HFFc6 (cell line): ENCODE measurements around the gene FLNB. TPM values are rescaled to one million over a fixed set of nuclear protein-coding genes. Genes with fewer than 3 reads are reported as not detected.

ENCODE experiments used
- DNase-seq: peaks from one replicate; pipeline ENCODE4 v3.0.0-alpha.2; 2018
- H3K27ac Mint-ChIP-seq: 2 replicates; pipeline ENCODE4 v1.8.0; 2020; ENCODE audit warnings: mild to moderate bottlenecking, mixed read lengths
- H3K27me3 Mint-ChIP-seq: 2 replicates; pipeline ENCODE4 v1.8.0; 2021; ENCODE audit warnings: mild to moderate bottlenecking, moderate library complexity, mixed read lengths; ENCODE audit not compliant: insufficient read depth
- H3K36me3 Mint-ChIP-seq: 2 replicates; pipeline ENCODE4 v1.8.0; 2021; ENCODE audit warnings: low read depth, mixed read lengths
- H3K4me1 Mint-ChIP-seq: 2 replicates; pipeline ENCODE4 v1.8.0; 2020; ENCODE audit warnings: low read depth, mixed read lengths
- H3K4me3 Mint-ChIP-seq: 2 replicates; pipeline ENCODE4 v1.8.0; 2020; ENCODE audit warnings: mild to moderate bottlenecking, moderate library complexity, mixed read lengths
- H3K9me3 Mint-ChIP-seq: 2 replicates; pipeline ENCODE4 v1.8.0; 2020; ENCODE audit warnings: mild to moderate bottlenecking, mixed read lengths
- CTCF ChIP-seq: fragments of 200-600 bp; sonication (generic); IDR thresholded peaks from 2 replicates; pipeline ENCODE4 v1.5.0; 2021; ENCODE audit warnings: antibody characterized with exemption, mild to moderate bottlenecking
- total RNA-seq, 6 experiments: library from RNA; stranded (reverse); fragmentation: NEBNext Ultra II Directional; extraction: Animal tissue kit (Norgen Biotek cat#: 25700); gene quantifications; 2 replicates in 1 of 6; 3 replicates in 5 of 6; pipeline ENCODE4 v1.2.3, GENCODE V29; 2021

The FLNB gene
- total RNA-seq, 6 experiments from 2014 or later: 93.8 to 117 (median 98.7) TPM

- DNase-seq: no peak
- no peak overlapping the region for H3K27ac Mint-ChIP-seq
- H3K27me3 Mint-ChIP-seq: peaks cover 2% of the 10 kb centered on the region; the same call in 1 of the 2 replicates
- no peaks in the 10 kb centered on the region for H3K36me3 Mint-ChIP-seq
- no peak for TF ChIP-seq CTCF
- no peaks in the 10 kb centered on the region for H3K9me3 Mint-ChIP-seq
- peaks cover 13% of the 10 kb centered on the region for H3K4me1 Mint-ChIP-seq
- H3K4me3 Mint-ChIP-seq: no peak overlapping the region
Measured at GRCh38 chr3:58189691-58190090, 181.5 kb downstream of the FLNB start.

- no peak for DNase-seq
- Mint-ChIP-seq H3K4me3 (no peak overlapping the region), H3K9me3 (no peaks in the 10 kb centered on the region), H3K36me3 (no peaks in the 10 kb centered on the region), H3K4me1 (peaks cover 13% of the 10 kb centered on the region), H3K27ac (no peak overlapping the region), H3K27me3 (peaks cover 2% of the 10 kb centered on the region; the same call in 1 of the 2 replicates)
- TF ChIP-seq CTCF: no peak
Measured at GRCh38 chr3:58190291-58190690, 182.1 kb downstream of the FLNB start.

GRCh38 chr3:58190882-58191281 lies 182.7 kb downstream of the FLNB start:
- no peak for DNase-seq
- Mint-ChIP-seq H3K27ac (no peak overlapping the region), H3K9me3 (no peaks in the 10 kb centered on the region), H3K4me3 (no peak overlapping the region), H3K4me1 (peaks cover 13% of the 10 kb centered on the region), H3K36me3 (no peaks in the 10 kb centered on the region), H3K27me3 (no peaks in the 10 kb centered on the region)
- no peak for TF ChIP-seq CTCF

- DNase-seq: no peak
- Mint-ChIP-seq H3K27ac (no peak overlapping the region), H3K36me3 (no peaks in the 10 kb centered on the region), H3K4me3 (no peak overlapping the region), H3K4me1 (peaks cover 13% of the 10 kb centered on the region), H3K27me3 (no peaks in the 10 kb centered on the region), H3K9me3 (no peaks in the 10 kb centered on the region)
- TF ChIP-seq CTCF: no peak
Measured at GRCh38 chr3:58191361-58191991, 183.3 kb downstream of the FLNB start.

- no peak for TF ChIP-seq CTCF
- H3K9me3 Mint-ChIP-seq: no peaks in the 10 kb centered on the region
- H3K4me1 Mint-ChIP-seq: peaks cover 13% of the 10 kb centered on the region
- H3K27me3 Mint-ChIP-seq: no peaks in the 10 kb centered on the region
- no peak overlapping the region for H3K27ac Mint-ChIP-seq
- H3K36me3 Mint-ChIP-seq: no peaks in the 10 kb centered on the region
- DNase-seq: no peak
- no peak overlapping the region for H3K4me3 Mint-ChIP-seq
Measured at GRCh38 chr3:58192069-58192468, 183.8 kb downstream of the FLNB start.
